Natural killer cell (primary cell): Measurements from ENCODE around the gene CDH24. TPM values are rescaled to one million over a fixed set of nuclear protein-coding genes. Genes with fewer than 3 reads are reported as not detected.
A peak's percentile ranks its signal among the peaks of the same experiment; 100 is the strongest.

Experiments
- ATAC-seq, 3 donors: fragments of 150-1000 bp in 2 of 3; fragments of 200-7000 bp in 1 of 3; cut with Tn5 transposase; 1 replicate in 1 of 3; 2 replicates in 2 of 3; pipeline ENCODE4 v1.10.0; 2021; ENCODE audit warnings: mild to moderate bottlenecking in 2 of 3, moderate library complexity in 2 of 3
- DNase-seq, 2 donors: peaks; one replicate each; pipeline versions ENCODE4 v3.0.0 to v3.0.0-alpha.2; 2013 to 2021; ENCODE audit warnings: mixed read lengths in 1 of 2
- H3K27ac ChIP-seq: one replicate; pipeline ENCODE4 v1.5.1; 2013; ENCODE audit warnings: mild to moderate bottlenecking, low read length
- H3K27me3 ChIP-seq: one replicate; pipeline ENCODE4 v1.6.1; 2013; ENCODE audit warnings: low read length; ENCODE audit not compliant: control insufficient read depth, insufficient read depth
- H3K36me3 ChIP-seq: one replicate; pipeline ENCODE4 v1.6.1; 2013; ENCODE audit warnings: low read length; ENCODE audit not compliant: control insufficient read depth, insufficient read depth
- H3K4me1 ChIP-seq: one replicate; pipeline ENCODE4 v1.6.1; 2013; ENCODE audit warnings: low read length; ENCODE audit not compliant: control insufficient read depth, insufficient read depth
- H3K4me3 ChIP-seq: one replicate; pipeline ENCODE4 v1.5.1; 2013; ENCODE audit warnings: low read length
- H3K9me3 ChIP-seq: one replicate; pipeline ENCODE4 v1.6.1; 2013; ENCODE audit warnings: low read length; ENCODE audit not compliant: control insufficient read depth, insufficient read depth
- H3K27ac Mint-ChIP-seq, 2 donors: one replicate each; pipeline ENCODE4 v1.8.0; 2022; ENCODE audit warnings: mild to moderate bottlenecking in 2 of 2, mixed read lengths in 2 of 2, moderate library complexity in 1 of 2
- H3K27me3 Mint-ChIP-seq, 2 donors: one replicate each; pipeline ENCODE4 v1.8.0; 2022; ENCODE audit warnings: low read depth in 2 of 2, mixed read lengths in 2 of 2
- H3K36me3 Mint-ChIP-seq: one replicate; pipeline ENCODE4 v1.8.0; 2022; ENCODE audit warnings: mixed read lengths
- H3K4me1 Mint-ChIP-seq, 2 donors: one replicate each; pipeline ENCODE4 v1.8.0; 2022; ENCODE audit warnings: mixed read lengths in 2 of 2
- H3K4me3 Mint-ChIP-seq: one replicate; pipeline ENCODE4 v1.8.0; 2022; ENCODE audit warnings: mild to moderate bottlenecking, moderate library complexity, mixed read lengths
- H3K9me3 Mint-ChIP-seq, 2 donors: one replicate each; pipeline ENCODE4 v1.8.0; 2022; ENCODE audit warnings: mixed read lengths in 2 of 2
- WGBS: methylation state at CpG from one replicate; pipeline ENCODE4 v1.1.7; 2013; ENCODE audit warnings: missing lambda C conversion rate; ENCODE audit not compliant: insufficient coverage; 5-methylcytosine and 5-hydroxymethylcytosine counted together
- intact Hi-C: fragments of 100-400 bp; cut with micrococcal nuclease; formaldehyde crosslinking; loops from one replicate; pipeline ENCODE4 v1.14.2; 2022
- total RNA-seq, 4 donors: library from RNA; stranded (reverse); fragments of 120-200 nt in 1 of 4; gene quantifications; one replicate each; pipeline versions ENCODE4 v1.2.3 to v1.2.4, GENCODE V29; 2013 to 2022
- TF ChIP-seq, protein P1 (sequence below): fragments of 200-600 bp; IDR thresholded peaks from one replicate; pipeline ENCODE4 v1.8.0; 2022; ENCODE audit warnings: antibody characterized with exemption

CDH24 gene
- total RNA-seq, 3 donors from 2014 or later (not counting 1 experiment from before 2014, with no cell fraction given), result 1.9 to 4.9 (median 2.8) TPM

DNA sequence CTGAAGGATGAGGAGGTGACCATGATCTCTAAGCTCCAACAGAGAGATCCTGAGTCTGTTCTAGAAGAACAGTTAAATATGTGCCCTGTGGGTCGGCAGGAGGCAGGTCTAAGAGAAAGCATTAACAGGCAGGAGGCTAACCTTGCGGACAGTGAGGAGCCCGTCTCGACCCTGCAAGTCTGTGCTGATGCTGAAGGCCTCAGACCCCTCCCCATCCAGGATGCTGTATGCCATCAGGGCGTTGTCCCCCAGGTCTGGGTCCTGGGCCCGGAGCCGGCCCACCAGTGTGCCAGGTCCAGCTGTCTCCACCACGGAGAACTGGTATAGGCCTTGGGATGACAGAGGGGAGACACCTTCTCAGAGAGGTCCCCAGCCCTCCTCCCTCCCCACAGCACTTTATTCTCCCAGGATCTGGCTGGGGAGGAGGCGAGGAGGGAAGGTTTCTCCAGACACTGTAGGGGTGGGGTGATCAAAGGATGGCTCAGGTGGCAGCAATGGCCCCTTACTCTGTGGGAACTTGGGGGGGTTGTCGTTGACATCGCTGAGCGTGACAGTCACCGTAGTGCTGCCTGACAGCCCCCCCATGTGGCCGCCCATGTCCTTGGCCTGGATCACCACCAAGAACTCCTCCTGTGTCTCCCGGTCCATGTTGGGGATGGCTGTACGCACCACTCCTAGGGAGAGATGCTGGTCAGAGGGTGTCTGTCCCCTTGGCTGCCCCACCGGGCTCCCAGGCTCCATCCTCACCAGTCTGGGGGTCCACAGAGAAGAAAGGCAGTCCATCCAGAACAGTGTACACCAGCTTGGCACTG lies 3.1 kb downstream of the CDH24 start:
- TF ChIP-seq, protein P1, sequence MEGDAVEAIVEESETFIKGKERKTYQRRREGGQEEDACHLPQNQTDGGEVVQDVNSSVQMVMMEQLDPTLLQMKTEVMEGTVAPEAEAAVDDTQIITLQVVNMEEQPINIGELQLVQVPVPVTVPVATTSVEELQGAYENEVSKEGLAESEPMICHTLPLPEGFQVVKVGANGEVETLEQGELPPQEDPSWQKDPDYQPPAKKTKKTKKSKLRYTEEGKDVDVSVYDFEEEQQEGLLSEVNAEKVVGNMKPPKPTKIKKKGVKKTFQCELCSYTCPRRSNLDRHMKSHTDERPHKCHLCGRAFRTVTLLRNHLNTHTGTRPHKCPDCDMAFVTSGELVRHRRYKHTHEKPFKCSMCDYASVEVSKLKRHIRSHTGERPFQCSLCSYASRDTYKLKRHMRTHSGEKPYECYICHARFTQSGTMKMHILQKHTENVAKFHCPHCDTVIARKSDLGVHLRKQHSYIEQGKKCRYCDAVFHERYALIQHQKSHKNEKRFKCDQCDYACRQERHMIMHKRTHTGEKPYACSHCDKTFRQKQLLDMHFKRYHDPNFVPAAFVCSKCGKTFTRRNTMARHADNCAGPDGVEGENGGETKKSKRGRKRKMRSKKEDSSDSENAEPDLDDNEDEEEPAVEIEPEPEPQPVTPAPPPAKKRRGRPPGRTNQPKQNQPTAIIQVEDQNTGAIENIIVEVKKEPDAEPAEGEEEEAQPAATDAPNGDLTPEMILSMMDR, result no peak
- Mint-ChIP-seq H3K4me1 (peaks cover 17 to 24% of the 10 kb centered on the region in 2 donors), H3K27me3 (peaks cover 0 to 3% of the 10 kb centered on the region in 2 donors), H3K27ac (peak overlapping the region in 1 of 2 donors; percentile 51), H3K9me3 (no peaks in the 10 kb centered on the region), H3K4me3 (no peak overlapping the region), H3K36me3 (peaks cover 3% of the 10 kb centered on the region)
- H3K9me3 ChIP-seq, result no peaks in the 10 kb centered on the region
- intact Hi-C loops, result loop anchor here (10.0 kb wide), 1 partner anchor 669 kb away; no protein-coding TSS in a partner anchor
- 74% methylated on average over 15 of the region's 17 CpGs for WGBS
- peaks cover 18% of the 10 kb centered on the region for H3K4me1 ChIP-seq
- no peaks in the 10 kb centered on the region for H3K27me3 ChIP-seq
- no peak for ATAC-seq
- H3K36me3 ChIP-seq, result peaks cover 5% of the 10 kb centered on the region
- no peak overlapping the region for H3K27ac ChIP-seq
- no peak overlapping the region for H3K4me3 ChIP-seq
- DNase-seq, result peak in 1 of 2 donors; percentile 57

DNA sequence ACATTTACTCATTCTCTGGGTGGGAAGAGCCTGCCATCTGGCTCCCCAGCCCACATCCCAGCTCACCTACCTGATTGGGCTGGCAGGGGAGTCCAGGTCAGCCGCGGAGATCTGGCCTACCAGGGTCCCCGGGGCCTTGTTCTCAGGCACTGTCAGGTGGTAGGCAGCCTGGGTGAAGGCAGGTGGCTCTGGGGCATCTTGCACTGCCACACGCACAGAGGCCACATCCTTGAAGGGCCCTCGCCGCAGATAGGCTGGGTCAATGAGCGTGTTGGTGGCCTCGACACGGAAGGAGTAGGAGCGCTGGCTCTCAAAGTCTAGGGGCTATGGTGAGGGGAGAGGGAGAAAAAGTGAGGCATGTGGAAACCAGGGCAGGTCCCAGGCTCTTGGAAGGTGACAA lies 3.9 kb downstream of the CDH24 start:
- no peak overlapping the region for H3K4me3 ChIP-seq
- H3K27me3 Mint-ChIP-seq, result peaks cover 0 to 3% of the 10 kb centered on the region in 2 donors
- no peak for ATAC-seq

DNA sequence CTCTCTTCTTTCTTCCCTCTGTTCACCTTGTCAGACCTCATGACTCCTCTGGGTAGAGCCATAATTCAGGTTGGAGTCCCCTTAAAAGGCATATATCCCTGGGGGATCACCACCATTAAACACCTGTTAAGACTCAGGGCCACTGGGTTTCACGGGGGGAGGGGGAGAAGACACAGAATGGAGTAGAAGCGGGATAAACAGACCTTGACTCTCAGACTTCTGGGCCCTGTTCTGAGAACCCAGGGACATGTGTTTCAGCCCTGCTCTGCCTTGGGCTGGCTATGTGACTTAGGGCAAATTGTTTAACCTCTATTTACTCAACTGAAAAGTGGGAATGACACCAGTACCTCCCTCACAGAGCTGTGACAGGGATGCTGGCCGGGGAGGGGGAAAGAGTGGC lies 4.6 kb downstream of the CDH24 start:
- ATAC-seq, result no peak
- no peak overlapping the region for H3K4me3 ChIP-seq
- peaks cover 11 to 15% of the 10 kb centered on the region in 2 donors for H3K4me1 Mint-ChIP-seq
- peaks cover 0 to 4% of the 10 kb centered on the region in 2 donors for H3K27me3 Mint-ChIP-seq
- TF ChIP-seq, protein P1, result no peak
- no peak overlapping the region for H3K27ac ChIP-seq
- H3K27me3 ChIP-seq, result no peaks in the 10 kb centered on the region
- no peak overlapping the region for H3K27ac Mint-ChIP-seq
- peaks cover 11% of the 10 kb centered on the region for H3K4me1 ChIP-seq
- no peaks in the 10 kb centered on the region for H3K36me3 Mint-ChIP-seq
- no peaks in the 10 kb centered on the region for H3K36me3 ChIP-seq
- H3K4me3 Mint-ChIP-seq, result no peak overlapping the region
- no peaks in the 10 kb centered on the region for H3K9me3 ChIP-seq
- no peaks in the 10 kb centered on the region for H3K9me3 Mint-ChIP-seq
- 93% methylated on average over 2 of the region's 3 CpGs for WGBS
- DNase-seq, result no peak
- intact Hi-C loops, result loop anchor here (10.0 kb wide), 1 partner anchor 668 kb away; no protein-coding TSS in a partner anchor

More for the DNA sequence above, 3.9 kb downstream of the CDH24 start:
- no peak for DNase-seq
- Histone ChIP-seq H3K36me3 (no peaks in the 10 kb centered on the region), H3K9me3 (no peaks in the 10 kb centered on the region), H3K4me1 (peaks cover 18% of the 10 kb centered on the region), H3K27me3 (no peaks in the 10 kb centered on the region), H3K27ac (no peak overlapping the region)
- intact Hi-C loops, result loop anchor here (10.0 kb wide), 1 partner anchor 669 kb away; no protein-coding TSS in a partner anchor
- TF ChIP-seq, protein P1, result no peak
- Mint-ChIP-seq H3K4me3 (no peak overlapping the region), H3K27ac (no peak overlapping the region), H3K9me3 (no peaks in the 10 kb centered on the region), H3K4me1 (peaks cover 17 to 22% of the 10 kb centered on the region in 2 donors), H3K36me3 (no peaks in the 10 kb centered on the region)
- WGBS, result 95% methylated on average over 10 of the region's 10 CpGs
